Endothelial cell of umbilical vein (primary cell): ENCODE results near the gene ANKS1A. TPM values are rescaled to one million over a fixed set of nuclear protein-coding genes. Genes with fewer than 3 reads are reported as not detected.

Source experiments
- BruUV-seq: library from RNA; stranded (reverse); fragments of 400-500 nt; replicated peaks from 2 replicates; lab custom pipeline; 2021; lab: Mats Ljungman, UMichigan
- CTCF ChIA-PET: fragments of 300-600, 350-600 bp; sonication (Branson Sonifier 250); formaldehyde crosslinking; loops from one replicate; lab custom pipeline; 2021; ENCODE audit warnings: antibody characterized with exemption, inconsistent platforms; lab: Charles Lee
- POLR2A ChIA-PET: fragments of 300-600, 350-600 bp; sonication (Branson Sonifier 250); formaldehyde crosslinking; loops from one replicate; lab custom pipeline; 2021; ENCODE audit warnings: antibody characterized with exemption, inconsistent platforms; lab: Charles Lee
- DNase-seq: peaks from one replicate; pipeline ENCODE4 v3.0.0-alpha.2; 2011; ENCODE audit warnings: low read depth, low spot score
- FAIRE-seq: peaks from 2 replicates; lab custom pipeline; 2011; peaks lifted over from hg19 to GRCh38; lab: Jason Lieb, UNC
- H2AFZ ChIP-seq: 2 replicates; pipeline ENCODE4 v1.6.0; 2012; ENCODE audit warnings: low read depth, low read length, control low read depth, inconsistent platforms
- H3K27ac ChIP-seq: 2 replicates; pipeline ENCODE4 v1.5.1; 2011; ENCODE audit warnings: low read depth, mild to moderate bottlenecking, control low read depth, low read length, moderate library complexity; ENCODE audit not compliant: insufficient read depth
- H3K27me3 ChIP-seq, 2 experiments: 2 replicates each; pipeline versions ENCODE4 v1.6.0 to v1.6.1; 2011; ENCODE audit warnings: low read length in 2 of 2, mixed read lengths in 1 of 2; ENCODE audit not compliant: control insufficient read depth in 2 of 2, insufficient read depth in 2 of 2
- H3K36me3 ChIP-seq, 2 experiments: 2 replicates in 1 of 2; 3 replicates in 1 of 2; pipeline ENCODE4 v1.5.1; 2011; ENCODE audit warnings: low read length in 2 of 2, mild to moderate bottlenecking in 1 of 2, moderate library complexity in 1 of 2; ENCODE audit not compliant: control insufficient read depth in 2 of 2, insufficient read depth in 2 of 2; ENCODE audit errors: extremely low read depth in 1 of 2
- H3K4me1 ChIP-seq: 3 replicates; pipeline ENCODE4 v1.5.1; 2011; ENCODE audit warnings: mild to moderate bottlenecking, low read length; ENCODE audit not compliant: control insufficient read depth, insufficient read depth; ENCODE audit errors: extremely low read depth
- H3K4me2 ChIP-seq: 2 replicates; pipeline ENCODE4 v1.6.1; 2011; ENCODE audit warnings: low read length, control low read depth, mixed read lengths; ENCODE audit not compliant: insufficient read depth
- H3K4me3 ChIP-seq, 3 experiments: fragments of 200-600 bp in 1 of 3; sonication (generic), shearing (Covaris generic) in 1 of 3; replicated peaks in 1 of 3; 2 replicates each; pipeline ENCODE4 v1.5.1; 2011 to 2016; ENCODE audit warnings: control low read depth in 3 of 3, low read length in 3 of 3, mild to moderate bottlenecking in 2 of 3, inconsistent platforms in 1 of 3, low read depth in 1 of 3, moderate library complexity in 1 of 3; ENCODE audit not compliant: insufficient read depth in 1 of 3
- H3K79me2 ChIP-seq: 2 replicates; pipeline ENCODE4 v1.6.0; 2012; ENCODE audit warnings: low read length, inconsistent platforms; ENCODE audit not compliant: control insufficient read depth, insufficient read depth
- H3K9ac ChIP-seq: replicated peaks from 2 replicates; pipeline ENCODE3; 2011; ENCODE audit warnings: low read length, control low read depth; ENCODE audit not compliant: insufficient read depth; ENCODE audit errors: extremely low read depth
- H3K9me1 ChIP-seq: replicated peaks from 3 replicates; pipeline ENCODE4 v1.6.0; 2011; ENCODE audit warnings: mild to moderate bottlenecking, low read length; ENCODE audit not compliant: control insufficient read depth, insufficient read depth; ENCODE audit errors: extremely low read depth
- H3K9me3 ChIP-seq: replicated peaks from 2 replicates; pipeline ENCODE4 v1.5.1; 2012; ENCODE audit warnings: low read length, inconsistent platforms; ENCODE audit not compliant: control insufficient read depth, insufficient read depth
- H4K20me1 ChIP-seq: replicated peaks from 2 replicates; pipeline ENCODE3; 2011; ENCODE audit warnings: mild to moderate bottlenecking, low read length; ENCODE audit not compliant: control insufficient read depth, insufficient read depth; ENCODE audit errors: extremely low read depth
- CTCF ChIP-seq, 2 donors: IDR thresholded peaks; 1 replicate in 1 of 2; 2 replicates in 1 of 2; pipeline ENCODE4 v1.5.1; 2011; ENCODE audit warnings: low read length in 2 of 2, mild to moderate bottlenecking in 2 of 2, moderate library complexity in 2 of 2, control low read depth in 1 of 2, inconsistent platforms in 1 of 2, low read depth in 1 of 2; ENCODE audit not compliant: insufficient read depth in 1 of 2; ENCODE audit errors: extremely low read depth in 1 of 2
- EZH2 ChIP-seq: IDR thresholded peaks from 2 replicates; pipeline ENCODE4 v1.6.1; 2012; ENCODE audit warnings: borderline replicate concordance, low read depth, mild to moderate bottlenecking, moderate library complexity, low read length, inconsistent platforms; ENCODE audit not compliant: severe bottlenecking
- FOS ChIP-seq: IDR thresholded peaks from 2 replicates; pipeline ENCODE4 v1.6.1; 2011; ENCODE audit warnings: mild to moderate bottlenecking, low read length, moderate library complexity, borderline replicate concordance; ENCODE audit not compliant: insufficient read depth
- GATA2 ChIP-seq: IDR thresholded peaks from 2 replicates; pipeline ENCODE4 v1.7.0; 2011; ENCODE audit warnings: low read depth, mild to moderate bottlenecking, moderate library complexity, mixed read lengths, low read length; ENCODE audit not compliant: insufficient read length, insufficient read depth
- JUN ChIP-seq: IDR thresholded peaks from 2 replicates; pipeline ENCODE4 v1.6.1; 2011; ENCODE audit warnings: borderline replicate concordance, low read depth; ENCODE audit not compliant: insufficient read length, insufficient read depth
- MAX ChIP-seq: IDR thresholded peaks from 2 replicates; pipeline ENCODE4 v1.6.1; 2011; ENCODE audit not compliant: insufficient read depth, insufficient read length
- MYC ChIP-seq: IDR thresholded peaks from one replicate; pipeline ENCODE4 v1.6.1; 2011; ENCODE audit warnings: mild to moderate bottlenecking, low read depth, low read length
- POLR2A ChIP-seq: IDR thresholded peaks from 2 replicates; pipeline ENCODE4 v1.6.1; 2012; ENCODE audit warnings: low read depth, mild to moderate bottlenecking, control low read depth, low read length
- POLR2AphosphoS5 ChIP-seq: IDR thresholded peaks from 2 replicates; pipeline ENCODE4 v1.6.1; 2012; ENCODE audit warnings: low read depth, mild to moderate bottlenecking, control low read depth, low read length, moderate library complexity; ENCODE audit not compliant: insufficient read depth
- dilution Hi-C: fragments of 300-500 bp; cut with MboI; formaldehyde crosslinking; loops from one replicate; pipeline ENCODE4 v1.15.0; 2019; ENCODE audit warnings: low sequenced_read_pairs; ENCODE audit not compliant: extremely low pct_ligation_motif_present
- intact Hi-C: fragments of 100-400 bp; cut with micrococcal nuclease; formaldehyde crosslinking; loops from one replicate; pipeline ENCODE4 v1.10.0; 2022
- polyA plus RNA-seq, 4 experiments: library from polyadenylated mRNA; depleted of rRNA in 3 of 4; stranded (reverse) in 3 of 4; unstranded in 1 of 4; fragments of >200 nt; gene quantifications; 2 replicates each; pipeline versions ENCODE4 v1.2.1 to v1.2.3, GENCODE V29; 2011 to 2012; ENCODE audit warnings: missing spikeins in 1 of 4
- total RNA-seq: library from RNA; stranded (reverse); gene quantifications from 2 replicates; pipeline ENCODE4 v1.2.3, GENCODE V29; 2021

The ANKS1A gene
- total and polyA plus RNA-seq, 2 donors (not counting 3 experiments of a cell fraction or from before 2014, with no cell fraction given), result 8.9 to 26.1 TPM

- FAIRE-seq (no peak), DNase-seq (no peak)
- ChIA-PET CTCF (interaction anchor here (1.2 to 2.2 kb wide), 4 partner anchors 28 to 107 kb away, joined by 3 to 11 read pairs (median 4); no protein-coding TSS in a partner anchor), POLR2A (no interaction called here)
- Histone ChIP-seq H3K9me1 (no peaks in the 10 kb centered on the region), H3K4me3 (no peak overlapping the region), H3K79me2 (no peaks in the 10 kb centered on the region), H3K36me3 (peaks cover 0 to 1% of the 10 kb centered on the region in 2 experiments), H3K9ac (no peak overlapping the region), H3K4me1 (peaks cover 12% of the 10 kb centered on the region), H2AFZ (no peak overlapping the region), H4K20me1 (no peaks in the 10 kb centered on the region), H3K9me3 (no peaks in the 10 kb centered on the region), H3K27ac (no peak overlapping the region), H3K27me3 (no peaks in the 10 kb centered on the region), H3K4me2 (no peak overlapping the region)
- intact Hi-C loops (no loop called here), dilution Hi-C loops (no loop called here)
- no peak for TF ChIP-seq GATA2
- TF ChIP-seq MYC, result no peak
- BruUV-seq, result no TSS peak
Measured at GRCh38 chr6:35093783-35094182, 204.7 kb downstream of the ANKS1A start.

- H3K9me1 ChIP-seq, result no peaks in the 10 kb centered on the region
- dilution Hi-C loops, result no loop called here
- no peak overlapping the region for H3K4me3 ChIP-seq
- no TSS peak for BruUV-seq
- no peaks in the 10 kb centered on the region for H3K27me3 ChIP-seq
- peaks cover 12% of the 10 kb centered on the region for H3K4me1 ChIP-seq
- intact Hi-C loops, result no loop called here
- no peaks in the 10 kb centered on the region for H3K9me3 ChIP-seq
- CTCF ChIA-PET, result interaction anchor here (1.5 to 2.2 kb wide), 2 partner anchors 36 to 107 kb away, joined by 3 to 11 read pairs; no protein-coding TSS in a partner anchor
- H3K27ac ChIP-seq, result no peak overlapping the region
- POLR2A ChIA-PET, result no interaction called here
- no peak overlapping the region for H3K4me2 ChIP-seq
- TF ChIP-seq MYC (no peak), FOS (no peak), JUN (no peak), EZH2 (no peak), POLR2AphosphoS5 (no peak), MAX (no peak), CTCF (IDR thresholded peaks at IDR 0.05; ENCODE audit: extremely low read depth in 1 of 2, insufficient read depth in 1 of 2, low read depth in 1 of 2, low read length in 2 of 2) (no peak), GATA2 (no peak), POLR2A (no peak)
- FAIRE-seq (no peak), DNase-seq (no peak)
- no peaks in the 10 kb centered on the region for H3K79me2 ChIP-seq
- peaks cover 0 to 1% of the 10 kb centered on the region in 2 experiments for H3K36me3 ChIP-seq
- H4K20me1 ChIP-seq, result no peaks in the 10 kb centered on the region
- no peak overlapping the region for H3K9ac ChIP-seq
- no peak overlapping the region for H2AFZ ChIP-seq
Measured at GRCh38 chr6:35094183-35094582, 205.1 kb downstream of the ANKS1A start.
